H1 (cell line): ENCODE data around the gene PHKA2. TPM values are rescaled to one million over a fixed set of nuclear protein-coding genes. Genes with fewer than 3 reads are reported as not detected.

Experiments
- CTCF ChIA-PET: fragments of 300-600 bp; sonication (Branson Sonifier 250); formaldehyde crosslinking; loops from one replicate; lab custom pipeline; 2021; ENCODE audit not compliant: partially characterized antibody; lab: Charles Lee
- POLR2A ChIA-PET: fragments of 300-600 bp; sonication (Branson Sonifier 250); formaldehyde crosslinking; loops from one replicate; lab custom pipeline; 2021; ENCODE audit warnings: inconsistent platforms; ENCODE audit not compliant: partially characterized antibody; lab: Charles Lee
- DNase-seq, 2 experiments: peaks; one replicate each; pipeline versions ENCODE4 v3.0.0 to v3.0.0-alpha.2; 2010 to 2022; ENCODE audit warnings: low spot score in 2 of 2, low read depth in 1 of 2, mixed read lengths in 1 of 2
- FAIRE-seq: peaks from 2 replicates; lab custom pipeline; 2011; peaks lifted over from hg19 to GRCh38; lab: Jason Lieb, UNC
- H2AFZ ChIP-seq: 2 replicates; pipeline ENCODE4 v1.8.1; 2012; ENCODE audit warnings: low read length, inconsistent platforms
- H2AK5ac ChIP-seq: 2 replicates; pipeline ENCODE4 v1.6.1; 2013; ENCODE audit warnings: low read depth, low read length
- H2BK120ac ChIP-seq: replicated peaks from 2 replicates; pipeline ENCODE3; 2013; ENCODE audit warnings: low read depth, low read length, inconsistent platforms
- H2BK12ac ChIP-seq: 2 replicates; pipeline ENCODE4 v1.6.1; 2013; ENCODE audit warnings: low read depth, low read length
- H2BK15ac ChIP-seq: 2 replicates; pipeline ENCODE4 v1.6.1; 2013; ENCODE audit warnings: low read length
- H2BK20ac ChIP-seq: 2 replicates; pipeline ENCODE4 v1.6.1; 2013; ENCODE audit warnings: low read length
- H2BK5ac ChIP-seq: 2 replicates; pipeline ENCODE4 v1.6.1; 2013; ENCODE audit warnings: low read depth, low read length
- H3K14ac ChIP-seq: 2 replicates; pipeline ENCODE4 v1.6.1; 2013; ENCODE audit warnings: inconsistent platforms; ENCODE audit not compliant: insufficient read length
- H3K18ac ChIP-seq: 2 replicates; pipeline ENCODE4 v1.6.1; 2013; ENCODE audit warnings: low read length; ENCODE audit errors: extremely low read depth
- H3K23ac ChIP-seq: 2 replicates; pipeline ENCODE4 v1.6.1; 2013; ENCODE audit warnings: inconsistent platforms; ENCODE audit not compliant: insufficient read length
- H3K23me2 ChIP-seq: 2 replicates; pipeline ENCODE4 v1.6.1; 2013; ENCODE audit warnings: low read depth, low read length
- H3K27ac ChIP-seq: 2 replicates; pipeline ENCODE4 v1.6.1; 2011; ENCODE audit warnings: low read depth, low read length, inconsistent platforms
- H3K27me3 ChIP-seq, 4 experiments: replicated peaks in 1 of 4; 1 replicate in 1 of 4; 2 replicates in 3 of 4; pipeline versions ENCODE4 v1.6.1 to v1.8.1; 2011 to 2013; ENCODE audit warnings: low read length in 3 of 4, mild to moderate bottlenecking in 3 of 4, inconsistent platforms in 2 of 4, mixed read lengths in 2 of 4, moderate library complexity in 1 of 4; ENCODE audit not compliant: control insufficient read depth in 3 of 4, insufficient read depth in 3 of 4; ENCODE audit errors: extremely low read depth in 1 of 4
- H3K36me3 ChIP-seq, 4 experiments: 2 replicates each; pipeline versions ENCODE4 v1.6.1 to v1.8.1; 2011 to 2013; ENCODE audit warnings: mild to moderate bottlenecking in 4 of 4, low read length in 3 of 4, moderate library complexity in 2 of 4, control low read depth in 1 of 4, inconsistent platforms in 1 of 4; ENCODE audit not compliant: insufficient read depth in 4 of 4, control insufficient read depth in 2 of 4
- H3K4ac ChIP-seq: replicated peaks from 2 replicates; pipeline ENCODE3; 2013; ENCODE audit warnings: low read length, low read depth, mixed read lengths, inconsistent platforms; ENCODE audit not compliant: insufficient read length
- H3K4me1 ChIP-seq, 4 experiments: replicated peaks in 1 of 4; 1 replicate in 1 of 4; 2 replicates in 3 of 4; pipeline versions ENCODE4 v1.6.1 to v1.8.1; 2011 to 2013; ENCODE audit warnings: low read length in 3 of 4, inconsistent platforms in 2 of 4, mixed read lengths in 1 of 4; ENCODE audit not compliant: insufficient read depth in 4 of 4, control insufficient read depth in 3 of 4
- H3K4me2 ChIP-seq, 2 experiments: 2 replicates each; pipeline versions ENCODE4 v1.6.1 to v1.8.1; 2011 to 2013; ENCODE audit warnings: low read depth in 2 of 2, low read length in 2 of 2, control low read depth in 1 of 2, inconsistent platforms in 1 of 2, mild to moderate bottlenecking in 1 of 2; ENCODE audit not compliant: insufficient read depth in 1 of 2
- H3K4me3 ChIP-seq, 4 experiments: fragments of 200-600, 300-600 bp in 1 of 4; sonication (generic), shearing (Covaris generic), sonication (Bioruptor Twin) in 1 of 4; 2 replicates each; pipeline versions ENCODE4 v1.5.1 to v1.8.1; 2011 to 2016; ENCODE audit warnings: low read length in 4 of 4, low read depth in 3 of 4, control low read depth in 2 of 4, inconsistent platforms in 2 of 4, mild to moderate bottlenecking in 2 of 4, mixed read lengths in 1 of 4, moderate library complexity in 1 of 4; ENCODE audit not compliant: insufficient read depth in 2 of 4; ENCODE audit errors: extremely low read depth in 1 of 4
- H3K56ac ChIP-seq: replicated peaks from 2 replicates; pipeline ENCODE3; 2013; ENCODE audit warnings: low read depth, mild to moderate bottlenecking, mixed read lengths, low read length, inconsistent platforms; ENCODE audit not compliant: insufficient read length
- H3K79me1 ChIP-seq: 2 replicates; pipeline ENCODE4 v1.6.1; 2013; ENCODE audit warnings: low read depth, low read length, control low read depth
- H3K79me2 ChIP-seq, 2 experiments: 2 replicates each; pipeline versions ENCODE4 v1.6.1 to v1.8.1; 2012 to 2013; ENCODE audit warnings: low read length in 2 of 2, mild to moderate bottlenecking in 2 of 2, inconsistent platforms in 1 of 2; ENCODE audit not compliant: insufficient read depth in 2 of 2, control insufficient read depth in 1 of 2
- H3K9ac ChIP-seq, 4 experiments: replicated peaks in 1 of 4; 1 replicate in 1 of 4; 2 replicates in 3 of 4; pipeline versions ENCODE4 v1.6.1 to v1.8.1; 2011 to 2013; ENCODE audit warnings: low read depth in 3 of 4, low read length in 3 of 4, control low read depth in 2 of 4, mild to moderate bottlenecking in 2 of 4, moderate library complexity in 2 of 4, inconsistent platforms in 1 of 4; ENCODE audit errors: extremely low read depth in 1 of 4
- H3K9me3 ChIP-seq, 2 experiments: 2 replicates each; pipeline versions ENCODE4 v1.6.1 to v1.8.1; 2012 to 2013; ENCODE audit warnings: mild to moderate bottlenecking in 2 of 2, moderate library complexity in 2 of 2, control low read depth in 1 of 2, inconsistent platforms in 1 of 2, low read depth in 1 of 2, low read length in 1 of 2, mixed read lengths in 1 of 2; ENCODE audit not compliant: insufficient read depth in 2 of 2
- H4K20me1 ChIP-seq, 2 experiments: replicated peaks in 1 of 2; 2 replicates each; pipeline versions ENCODE3 to v1.8.1; 2011 to 2013; ENCODE audit warnings: inconsistent platforms in 2 of 2, low read length in 2 of 2, mild to moderate bottlenecking in 1 of 2; ENCODE audit not compliant: insufficient read depth in 2 of 2, control insufficient read depth in 1 of 2
- H4K5ac ChIP-seq: 2 replicates; pipeline ENCODE4 v1.6.1; 2013; ENCODE audit warnings: low read length, low read depth, mixed read lengths, inconsistent platforms; ENCODE audit not compliant: insufficient read length
- H4K8ac ChIP-seq: 2 replicates; pipeline ENCODE4 v1.8.0; 2013; ENCODE audit warnings: mild to moderate bottlenecking, moderate library complexity, low read length, inconsistent platforms; ENCODE audit not compliant: insufficient read depth; ENCODE audit errors: extremely low read depth
- H4K91ac ChIP-seq: replicated peaks from 2 replicates; pipeline ENCODE3; 2013; ENCODE audit warnings: low read length, mixed read lengths, inconsistent platforms; ENCODE audit not compliant: insufficient read length
- CHD2 ChIP-seq: IDR thresholded peaks from 2 replicates; pipeline ENCODE4 v1.6.1; 2012; ENCODE audit warnings: low read length, improper control_type of control experiment
- CREB1 ChIP-seq: IDR thresholded peaks from 2 replicates; pipeline ENCODE4 v1.6.1; 2012; ENCODE audit warnings: inconsistent platforms
- SIRT6 ChIP-seq: IDR thresholded peaks from one replicate; pipeline ENCODE4 v1.7.1; 2012; ENCODE audit warnings: low read length, inconsistent platforms
- WGBS, 2 experiments: shearing (Covaris generic) in 1 of 2; methylation state at CpG; one replicate each; pipeline versions ENCODE4 v1.1.6 to v1.1.7; 2013 to 2015; ENCODE audit warnings: low lambda C conversion rate in 2 of 2, mixed read lengths in 2 of 2, inconsistent platforms in 1 of 2, low coverage in 1 of 2, missing lambda C conversion rate in 1 of 2; ENCODE audit not compliant: insufficient replicate concordance in 2 of 2, insufficient coverage in 1 of 2, insufficient read length in 1 of 2; ENCODE audit errors: extremely low coverage in 1 of 2, missing lambda C conversion rate in 1 of 2; 5-methylcytosine and 5-hydroxymethylcytosine counted together
- polyA plus RNA-seq, 7 experiments: library from polyadenylated mRNA; depleted of rRNA in 3 of 7; stranded (reverse) in 5 of 7; unstranded in 2 of 7; fragments of >200 nt in 5 of 7; fragments of 200-250 nt in 2 of 7; gene quantifications; 1 replicate in 5 of 7; 2 replicates in 1 of 7; 4 replicates in 1 of 7; pipeline versions ENCODE4 v1.2.1 to v1.2.3, GENCODE V29; 2011 to 2013; ENCODE audit warnings: missing spikeins in 2 of 7, mixed read lengths in 2 of 7
- total RNA-seq: library from RNA; stranded (reverse); fragmentation: NEBNext Ultra II Directional; extraction: Animal tissue kit (Norgen Biotek cat#: 25700); gene quantifications from 2 replicates; pipeline ENCODE4 v1.2.1, GENCODE V29; 2021

The PHKA2 gene
- total and polyA plus RNA-seq, 2 of the 8 experiments (the other 6 are each of a cell fraction or from before 2014, with no cell fraction given) = 28.1 to 35.8 TPM

DNA sequence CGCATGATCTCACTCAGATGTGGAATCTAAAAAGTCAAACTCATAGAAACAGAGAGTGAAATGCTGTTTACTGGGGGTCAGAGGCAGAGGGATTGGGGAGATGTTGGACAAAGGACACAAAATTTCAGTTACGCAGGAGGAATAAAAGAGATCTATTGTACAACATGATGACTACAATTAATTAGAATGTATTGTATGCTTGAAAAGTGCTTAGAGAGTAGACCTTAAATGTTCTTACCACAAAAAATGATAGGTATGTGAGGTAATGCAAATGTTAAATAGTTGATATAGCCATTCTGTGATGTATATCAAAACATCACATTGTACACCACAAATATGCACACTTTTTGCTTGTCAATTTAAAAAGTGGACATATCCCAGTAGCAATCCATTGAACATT is 36.1 kb upstream of the PHKA2 start:
- H3K9ac ChIP-seq = no peak overlapping the region
- H3K9me3 ChIP-seq = no peaks in the 10 kb centered on the region
- H3K14ac ChIP-seq = no peak overlapping the region
- ChIA-PET CTCF (interaction anchor here (0.6 to 1.1 kb wide), 2 partner anchors 9 to 13 kb away, joined by 4 read pairs; no protein-coding TSS in a partner anchor), POLR2A (no interaction called here)
- H3K18ac ChIP-seq = no peak overlapping the region
- TF ChIP-seq SIRT6 (no peak), CHD2 (no peak), CREB1 (no peak)
- no peak overlapping the region for H2BK12ac ChIP-seq
- H2AFZ ChIP-seq = no peak overlapping the region
- H3K23me2 ChIP-seq = no peaks in the 10 kb centered on the region
- H3K27me3 ChIP-seq = no peaks in the 10 kb centered on the region
- no peak overlapping the region for H4K5ac ChIP-seq
- no peak overlapping the region for H2BK120ac ChIP-seq
- WGBS, 2 experiments = 81% methylated on average over 2 of the region's 2 CpGs; no CpG with 5 or more reads in 1 of the 2 experiments
- no peaks in the 10 kb centered on the region for H3K4me1 ChIP-seq
- H2BK15ac ChIP-seq = no peak overlapping the region
- no peak overlapping the region for H3K56ac ChIP-seq
- no peak for FAIRE-seq
- H3K27ac ChIP-seq = no peak overlapping the region
- H3K79me1 ChIP-seq = no peaks in the 10 kb centered on the region
- no peaks in the 10 kb centered on the region; a peak in 1 of 8 replicates for H3K36me3 ChIP-seq
- no peak overlapping the region for H2BK5ac ChIP-seq
- H4K20me1 ChIP-seq = no peaks in the 10 kb centered on the region
- H2AK5ac ChIP-seq = no peak overlapping the region
- no peak overlapping the region for H4K8ac ChIP-seq
- H3K4me3 ChIP-seq = no peak overlapping the region
- no peak overlapping the region for H3K23ac ChIP-seq
- no peaks in the 10 kb centered on the region for H3K79me2 ChIP-seq
- no peak for DNase-seq
- H4K91ac ChIP-seq = no peak overlapping the region
- no peak overlapping the region for H2BK20ac ChIP-seq
- H3K4ac ChIP-seq = no peak overlapping the region
- no peak overlapping the region for H3K4me2 ChIP-seq
